CD8-positive, alpha-beta memory T cell (primary cell): Measurements from ENCODE around the gene LPAR6. TPM values are rescaled to one million over a fixed set of nuclear protein-coding genes. Genes with fewer than 3 reads are reported as not detected.

Source experiments
- CTCF ChIA-PET: fragments of 350-600 bp; sonication (Branson Sonifier 250); formaldehyde crosslinking; loops from one replicate; lab custom pipeline; 2021; ENCODE audit warnings: antibody characterized with exemption; lab: Charles Lee
- POLR2A ChIA-PET: fragments of 350-600 bp; sonication (Branson Sonifier 250); formaldehyde crosslinking; loops from one replicate; lab custom pipeline; 2021; ENCODE audit warnings: antibody characterized with exemption; lab: Charles Lee
- DNase-seq, 5 donors: peaks; one replicate each; pipeline versions ENCODE4 v3.0.0 to v3.0.0-alpha.2; 2020 to 2022; ENCODE audit warnings: mixed read lengths in 1 of 5
- H3K27ac ChIP-seq: one replicate; pipeline ENCODE4 v1.7.0; 2013; ENCODE audit warnings: low read depth, mild to moderate bottlenecking, low read length, moderate library complexity
- H3K27me3 ChIP-seq: 2 replicates; pipeline ENCODE4 v1.7.0; 2013; ENCODE audit warnings: low read length, mild to moderate bottlenecking; ENCODE audit not compliant: insufficient read depth, poor library complexity, severe bottlenecking
- H3K36me3 ChIP-seq: 2 replicates; pipeline ENCODE4 v1.7.0; 2013; ENCODE audit warnings: mild to moderate bottlenecking, low read length, moderate library complexity; ENCODE audit not compliant: insufficient read depth
- H3K4me1 ChIP-seq: 2 replicates; pipeline ENCODE4 v1.7.0; 2013; ENCODE audit warnings: mild to moderate bottlenecking, low read length, moderate library complexity; ENCODE audit not compliant: insufficient read depth
- H3K4me3 ChIP-seq: 2 replicates; pipeline ENCODE4 v1.7.0; 2013; ENCODE audit warnings: mild to moderate bottlenecking, low read length
- H3K9me3 ChIP-seq: 2 replicates; pipeline ENCODE4 v1.7.0; 2013; ENCODE audit warnings: mild to moderate bottlenecking, low read length
- H3K27ac Mint-ChIP-seq, 8 donors: one replicate each; pipeline ENCODE4 v1.8.0; 2020 to 2021; ENCODE audit warnings: mixed read lengths in 8 of 8, mild to moderate bottlenecking in 6 of 8, inconsistent platforms in 3 of 8, moderate library complexity in 3 of 8
- H3K27me3 Mint-ChIP-seq, 2 donors: one replicate each; pipeline ENCODE4 v1.8.0; 2020 to 2021; ENCODE audit warnings: mixed read lengths in 2 of 2, mild to moderate bottlenecking in 1 of 2, moderate library complexity in 1 of 2
- H3K36me3 Mint-ChIP-seq, 3 donors: one replicate each; pipeline ENCODE4 v1.8.0; 2020 to 2021; ENCODE audit warnings: mixed read lengths in 3 of 3, inconsistent platforms in 1 of 3, mild to moderate bottlenecking in 1 of 3
- H3K4me1 Mint-ChIP-seq, 3 donors: one replicate each; pipeline ENCODE4 v1.8.0; 2020 to 2021; ENCODE audit warnings: mixed read lengths in 3 of 3, inconsistent platforms in 1 of 3, mild to moderate bottlenecking in 1 of 3
- H3K4me3 Mint-ChIP-seq, 7 donors: one replicate each; pipeline ENCODE4 v1.8.0; 2020 to 2021; ENCODE audit warnings: mixed read lengths in 7 of 7, mild to moderate bottlenecking in 6 of 7, moderate library complexity in 4 of 7, inconsistent platforms in 2 of 7
- H3K9me3 Mint-ChIP-seq, 5 donors: one replicate each; pipeline ENCODE4 v1.8.0; 2020 to 2022; ENCODE audit warnings: mixed read lengths in 5 of 5, mild to moderate bottlenecking in 3 of 5, moderate library complexity in 2 of 5, inconsistent platforms in 1 of 5
- polyA plus RNA-seq: library from polyadenylated mRNA; unstranded; fragments of 300-500 nt; fragmentation: Illumina TruSeq; gene quantifications from one replicate; pipeline ENCODE4 v1.2.3, GENCODE V29; 2021
- total RNA-seq, 2 experiments: library from RNA; stranded (reverse); gene quantifications; one replicate each; pipeline ENCODE4 v1.2.3, GENCODE V29; 2021

LPAR6 gene
- total and polyA plus RNA-seq, 3 experiments from 2014 or later: 7.9 to 34.2 (median 8.8) TPM

GRCh38 chr13:48411841-48412531, 927 bp downstream of the LPAR6 start:
- DNase-seq: peak in 1 of 5 donors; percentile 24
- Mint-ChIP-seq H3K27me3 (no peaks in the 10 kb centered on the region), H3K4me3 (peak overlapping the region; percentile 88 to 97 (median 96)), H3K36me3 (peaks cover 0 to 34% (median 7%) of the 10 kb centered on the region in 3 donors), H3K4me1 (peaks cover 48 to 67% (median 62%) of the 10 kb centered on the region in 3 donors), H3K27ac (peak overlapping the region; percentile 85 to 97 (median 94)), H3K9me3 (no peaks in the 10 kb centered on the region)
- Histone ChIP-seq H3K4me1 (peaks cover 37% of the 10 kb centered on the region), H3K27ac (peak overlapping the region; percentile 33), H3K27me3 (no peaks in the 10 kb centered on the region), H3K4me3 (peak overlapping the region; percentile 78), H3K9me3 (no peaks in the 10 kb centered on the region), H3K36me3 (no peaks in the 10 kb centered on the region)
- ChIA-PET CTCF (no interaction called here), POLR2A (interaction anchor here (1.7 to 1.9 kb wide), 2 partner anchors 121 to 150 kb away, joined by 4 to 10 read pairs; partner anchors contain the start of gene RCBTB2)

- peak overlapping the region; percentile 78 for H3K4me3 ChIP-seq
- POLR2A ChIA-PET: no interaction called here
- Mint-ChIP-seq H3K9me3 (no peaks in the 10 kb centered on the region), H3K4me3 (peak overlapping the region; percentile 88 to 97 (median 96)), H3K36me3 (peaks cover 0 to 31% (median 7%) of the 10 kb centered on the region in 3 donors), H3K27me3 (no peaks in the 10 kb centered on the region), H3K27ac (peak overlapping the region; percentile 84 to 97 (median 94)), H3K4me1 (peaks cover 51 to 72% (median 68%) of the 10 kb centered on the region in 3 donors)
- no peaks in the 10 kb centered on the region for H3K27me3 ChIP-seq
- H3K27ac ChIP-seq: peak overlapping the region; percentile 33
- CTCF ChIA-PET: no interaction called here
- H3K36me3 ChIP-seq: no peaks in the 10 kb centered on the region
- H3K4me1 ChIP-seq: peaks cover 43% of the 10 kb centered on the region
- no peak for DNase-seq
- H3K9me3 ChIP-seq: no peaks in the 10 kb centered on the region
Observed at GRCh38 chr13:48411147-48411794, 1.6 kb downstream of the LPAR6 start.

GRCh38 chr13:48410199-48410598, 2.7 kb downstream of the LPAR6 start:
- Histone ChIP-seq H3K4me3 (peak overlapping the region; percentile 41), H3K27me3 (no peaks in the 10 kb centered on the region), H3K27ac (no peak overlapping the region), H3K36me3 (no peaks in the 10 kb centered on the region), H3K4me1 (peaks cover 47% of the 10 kb centered on the region), H3K9me3 (no peaks in the 10 kb centered on the region)
- ChIA-PET POLR2A (no interaction called here), CTCF (no interaction called here)
- Mint-ChIP-seq H3K27me3 (no peaks in the 10 kb centered on the region), H3K4me3 (peak overlapping the region; percentile 59 to 97 (median 76)), H3K4me1 (peaks cover 59 to 77% (median 71%) of the 10 kb centered on the region in 3 donors), H3K27ac (peak overlapping the region in 7 of 8 donors; percentile 20 to 95 (median 43)), H3K36me3 (peaks cover 0 to 28% (median 7%) of the 10 kb centered on the region in 3 donors), H3K9me3 (no peaks in the 10 kb centered on the region)
- DNase-seq: no peak

GRCh38 chr13:48405875-48406274, 7.0 kb downstream of the LPAR6 start:
- CTCF ChIA-PET: no interaction called here
- H3K4me3 ChIP-seq: no peak overlapping the region
- peaks cover 0 to 9% (median 7%) of the 10 kb centered on the region in 3 donors for H3K36me3 Mint-ChIP-seq
- peak overlapping the region in 1 of 7 donors; percentile 18 for H3K4me3 Mint-ChIP-seq
- H3K4me1 Mint-ChIP-seq: peaks cover 72 to 92% (median 90%) of the 10 kb centered on the region in 3 donors
- peaks cover 67% of the 10 kb centered on the region for H3K4me1 ChIP-seq
- POLR2A ChIA-PET: no interaction called here
- H3K27me3 ChIP-seq: no peaks in the 10 kb centered on the region
- H3K27ac ChIP-seq: no peak overlapping the region
- peak overlapping the region in 7 of 8 donors; percentile 39 to 86 (median 73) for H3K27ac Mint-ChIP-seq
- no peak for DNase-seq
- no peaks in the 10 kb centered on the region for H3K9me3 Mint-ChIP-seq
- no peaks in the 10 kb centered on the region for H3K9me3 ChIP-seq
- no peaks in the 10 kb centered on the region for H3K36me3 ChIP-seq
- H3K27me3 Mint-ChIP-seq: no peaks in the 10 kb centered on the region

- Histone ChIP-seq H3K4me1 (peaks cover 71% of the 10 kb centered on the region), H3K27ac (no peak overlapping the region), H3K36me3 (no peaks in the 10 kb centered on the region), H3K4me3 (no peak overlapping the region), H3K27me3 (no peaks in the 10 kb centered on the region), H3K9me3 (no peaks in the 10 kb centered on the region)
- Mint-ChIP-seq H3K27me3 (no peaks in the 10 kb centered on the region), H3K27ac (peak overlapping the region in 7 of 8 donors; percentile 6 to 96 (median 74)), H3K4me1 (peaks cover 72 to 93% (median 92%) of the 10 kb centered on the region in 3 donors), H3K36me3 (peaks cover 0 to 6% (median 2%) of the 10 kb centered on the region in 3 donors), H3K4me3 (no peak overlapping the region), H3K9me3 (no peaks in the 10 kb centered on the region)
- DNase-seq: no peak
- POLR2A ChIA-PET: no interaction called here
- CTCF ChIA-PET: no interaction called here
Observed at GRCh38 chr13:48404952-48405351, 8.0 kb downstream of the LPAR6 start.

- H3K36me3 Mint-ChIP-seq: peaks cover 0 to 2% (median 2%) of the 10 kb centered on the region in 3 donors
- no peaks in the 10 kb centered on the region for H3K9me3 Mint-ChIP-seq
- no peak overlapping the region for H3K27ac ChIP-seq
- H3K36me3 ChIP-seq: no peaks in the 10 kb centered on the region
- no peaks in the 10 kb centered on the region for H3K27me3 Mint-ChIP-seq
- no peaks in the 10 kb centered on the region for H3K9me3 ChIP-seq
- H3K27ac Mint-ChIP-seq: peak overlapping the region; percentile 59 to 96 (median 80)
- no peak for DNase-seq
- POLR2A ChIA-PET: no interaction called here
- CTCF ChIA-PET: interaction anchor here (3.1 kb wide), 1 partner anchor 176 kb away, joined by 20 read pairs; no protein-coding TSS in a partner anchor
- H3K4me3 ChIP-seq: no peak overlapping the region
- H3K27me3 ChIP-seq: no peaks in the 10 kb centered on the region
- peak overlapping the region in 6 of 7 donors; percentile 8 to 74 (median 38) for H3K4me3 Mint-ChIP-seq
- H3K4me1 ChIP-seq: peaks cover 63% of the 10 kb centered on the region
- H3K4me1 Mint-ChIP-seq: peaks cover 69 to 93% (median 92%) of the 10 kb centered on the region in 3 donors
Observed at GRCh38 chr13:48403913-48404312, 9.0 kb downstream of the LPAR6 start.

- Mint-ChIP-seq H3K4me1 (peaks cover 69 to 93% (median 92%) of the 10 kb centered on the region in 3 donors), H3K27me3 (no peaks in the 10 kb centered on the region), H3K27ac (peak overlapping the region; percentile 59 to 96 (median 82)), H3K4me3 (peak overlapping the region; percentile 45 to 77 (median 68)), H3K36me3 (peaks cover 0 to 2% (median 0%) of the 10 kb centered on the region in 3 donors), H3K9me3 (no peaks in the 10 kb centered on the region)
- H3K4me1 ChIP-seq: peaks cover 56% of the 10 kb centered on the region
- peak in 2 of 5 donors; percentile 39 to 47 for DNase-seq
- CTCF ChIA-PET: interaction anchor here (1.0 to 3.1 kb wide), 3 partner anchors 167 to 276 kb away, joined by 4 to 20 read pairs (median 4); no protein-coding TSS in a partner anchor
- no peaks in the 10 kb centered on the region for H3K27me3 ChIP-seq
- H3K27ac ChIP-seq: no peak overlapping the region
- POLR2A ChIA-PET: no interaction called here
- H3K36me3 ChIP-seq: no peaks in the 10 kb centered on the region
- no peak overlapping the region for H3K4me3 ChIP-seq
- H3K9me3 ChIP-seq: no peaks in the 10 kb centered on the region
Observed at GRCh38 chr13:48403151-48403631, 9.7 kb downstream of the LPAR6 start.
